Measurements from ENCODE around the gene CLTRN.

Gene CLTRN

GRCh38 chrX:15679246-15679645 is 14.6 kb upstream of the CLTRN start:
- TF ChIP-seq CTCF (conservative IDR thresholded peaks at IDR 0.05; ENCODE audit: low read length) (no peak), EZH2phosphoT487 (IDR thresholded peaks at IDR 0.05; ENCODE audit: borderline replicate concordance) (no peak)
- H3K27me3 ChIP-seq (ENCODE audit: insufficient read depth, low read length, poor library complexity, severe bottlenecking) = no peaks in the 10 kb centered on the region
- H3K4me3 ChIP-seq (ENCODE audit: low read length, poor library complexity, severe bottlenecking) = no peak overlapping the region
- no peak overlapping the region for H3K9ac ChIP-seq (ENCODE audit: low read depth, low read length, poor library complexity, severe bottlenecking)
- no peak overlapping the region for H2AFZ ChIP-seq (ENCODE audit: low read length)
- H3K4me1 ChIP-seq (ENCODE audit: insufficient read depth, low read length, poor library complexity, severe bottlenecking) = peaks cover 16% of the 10 kb centered on the region
- H3K4me2 ChIP-seq (ENCODE audit: low read depth, low read length, poor library complexity, severe bottlenecking) = peak overlapping the region; percentile 57
- H4K20me1 ChIP-seq (ENCODE audit: insufficient read depth, low read length, poor library complexity, severe bottlenecking) = peaks cover 20% of the 10 kb centered on the region
- no peaks in the 10 kb centered on the region for H3K9me2 ChIP-seq (replicated peaks; ENCODE audit: low read depth, low read length)
- peaks cover 53% of the 10 kb centered on the region for H3K79me2 ChIP-seq (ENCODE audit: insufficient read depth, low read length)
- H3F3A ChIP-seq (ENCODE audit: low read depth) = no peaks in the 10 kb centered on the region
- H3K36me3 ChIP-seq (ENCODE audit: insufficient read depth, low read length) = no peaks in the 10 kb centered on the region
- no peaks in the 10 kb centered on the region for H3K9me3 ChIP-seq (ENCODE audit: insufficient read depth, low read depth, low read length)

- TF ChIP-seq EZH2phosphoT487 (IDR thresholded peaks at IDR 0.05; ENCODE audit: borderline replicate concordance) (no peak), CTCF (conservative IDR thresholded peaks at IDR 0.05; ENCODE audit: low read length) (no peak)
- no peak overlapping the region for H3K4me3 ChIP-seq (ENCODE audit: low read length, poor library complexity, severe bottlenecking)
- peaks cover 16% of the 10 kb centered on the region for H3K4me1 ChIP-seq (ENCODE audit: insufficient read depth, low read length, poor library complexity, severe bottlenecking)
- no peaks in the 10 kb centered on the region for H3K9me2 ChIP-seq (replicated peaks; ENCODE audit: low read depth, low read length)
- no peaks in the 10 kb centered on the region for H3K27me3 ChIP-seq (ENCODE audit: insufficient read depth, low read length, poor library complexity, severe bottlenecking)
- no peaks in the 10 kb centered on the region for H3K36me3 ChIP-seq (ENCODE audit: insufficient read depth, low read length)
- peaks cover 20% of the 10 kb centered on the region for H4K20me1 ChIP-seq (ENCODE audit: insufficient read depth, low read length, poor library complexity, severe bottlenecking)
- peaks cover 53% of the 10 kb centered on the region for H3K79me2 ChIP-seq (ENCODE audit: insufficient read depth, low read length)
- H2AFZ ChIP-seq (ENCODE audit: low read length) = no peak overlapping the region
- no peak overlapping the region for H3K9ac ChIP-seq (ENCODE audit: low read depth, low read length, poor library complexity, severe bottlenecking)
- peak overlapping the region; percentile 92 for H3K4me2 ChIP-seq (ENCODE audit: low read depth, low read length, poor library complexity, severe bottlenecking)
- H3F3A ChIP-seq (ENCODE audit: low read depth) = no peaks in the 10 kb centered on the region
- no peaks in the 10 kb centered on the region for H3K9me3 ChIP-seq (ENCODE audit: insufficient read depth, low read depth, low read length)
These were observed 13.7 kb upstream of the CLTRN start for GRCh38 chrX:15678339-15678738.

DNA sequence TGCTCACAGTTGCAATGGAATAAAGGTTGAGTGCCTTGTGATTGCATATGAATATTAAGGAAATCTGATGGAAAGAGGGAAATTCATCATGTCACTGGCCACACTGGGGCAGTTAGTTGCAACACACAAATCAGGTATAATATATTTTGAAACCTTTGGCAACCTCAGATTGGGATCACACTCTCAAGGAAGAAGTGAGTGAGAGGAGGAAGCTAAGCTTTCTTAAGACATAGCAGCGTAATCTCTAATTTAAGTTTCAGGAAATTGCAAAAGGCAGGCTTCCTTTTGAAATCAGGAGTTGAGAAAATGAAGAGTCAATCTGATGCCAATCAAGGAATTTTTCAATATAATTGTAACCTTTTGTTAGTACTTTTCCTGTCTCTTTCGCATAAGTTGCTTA is 12.3 kb upstream of the CLTRN start:
- peaks cover 20% of the 10 kb centered on the region for H4K20me1 ChIP-seq (ENCODE audit: insufficient read depth, low read length, poor library complexity, severe bottlenecking)
- H3K4me1 ChIP-seq (ENCODE audit: insufficient read depth, low read length, poor library complexity, severe bottlenecking) = peaks cover 16% of the 10 kb centered on the region
- no peaks in the 10 kb centered on the region for H3F3A ChIP-seq (ENCODE audit: low read depth)
- H3K79me2 ChIP-seq (ENCODE audit: insufficient read depth, low read length) = peaks cover 53% of the 10 kb centered on the region
- H3K9me3 ChIP-seq (ENCODE audit: insufficient read depth, low read depth, low read length) = no peaks in the 10 kb centered on the region
- no peaks in the 10 kb centered on the region for H3K36me3 ChIP-seq (ENCODE audit: insufficient read depth, low read length)
- no peak overlapping the region for H2AFZ ChIP-seq (ENCODE audit: low read length)
- peak overlapping the region; percentile 91 for H3K4me3 ChIP-seq (ENCODE audit: low read length, poor library complexity, severe bottlenecking)
- peak overlapping the region; percentile 92 for H3K4me2 ChIP-seq (ENCODE audit: low read depth, low read length, poor library complexity, severe bottlenecking)
- TF ChIP-seq CTCF (conservative IDR thresholded peaks at IDR 0.05; ENCODE audit: low read length) (no peak), EZH2phosphoT487 (IDR thresholded peaks at IDR 0.05; ENCODE audit: borderline replicate concordance) (no peak)
- H3K9me2 ChIP-seq (replicated peaks; ENCODE audit: low read depth, low read length) = no peaks in the 10 kb centered on the region
- H3K9ac ChIP-seq (ENCODE audit: low read depth, low read length, poor library complexity, severe bottlenecking) = peak overlapping the region; percentile 92
- H3K27me3 ChIP-seq (ENCODE audit: insufficient read depth, low read length, poor library complexity, severe bottlenecking) = no peaks in the 10 kb centered on the region
